Measurements from ENCODE around the gene KLHL17.

DNA sequence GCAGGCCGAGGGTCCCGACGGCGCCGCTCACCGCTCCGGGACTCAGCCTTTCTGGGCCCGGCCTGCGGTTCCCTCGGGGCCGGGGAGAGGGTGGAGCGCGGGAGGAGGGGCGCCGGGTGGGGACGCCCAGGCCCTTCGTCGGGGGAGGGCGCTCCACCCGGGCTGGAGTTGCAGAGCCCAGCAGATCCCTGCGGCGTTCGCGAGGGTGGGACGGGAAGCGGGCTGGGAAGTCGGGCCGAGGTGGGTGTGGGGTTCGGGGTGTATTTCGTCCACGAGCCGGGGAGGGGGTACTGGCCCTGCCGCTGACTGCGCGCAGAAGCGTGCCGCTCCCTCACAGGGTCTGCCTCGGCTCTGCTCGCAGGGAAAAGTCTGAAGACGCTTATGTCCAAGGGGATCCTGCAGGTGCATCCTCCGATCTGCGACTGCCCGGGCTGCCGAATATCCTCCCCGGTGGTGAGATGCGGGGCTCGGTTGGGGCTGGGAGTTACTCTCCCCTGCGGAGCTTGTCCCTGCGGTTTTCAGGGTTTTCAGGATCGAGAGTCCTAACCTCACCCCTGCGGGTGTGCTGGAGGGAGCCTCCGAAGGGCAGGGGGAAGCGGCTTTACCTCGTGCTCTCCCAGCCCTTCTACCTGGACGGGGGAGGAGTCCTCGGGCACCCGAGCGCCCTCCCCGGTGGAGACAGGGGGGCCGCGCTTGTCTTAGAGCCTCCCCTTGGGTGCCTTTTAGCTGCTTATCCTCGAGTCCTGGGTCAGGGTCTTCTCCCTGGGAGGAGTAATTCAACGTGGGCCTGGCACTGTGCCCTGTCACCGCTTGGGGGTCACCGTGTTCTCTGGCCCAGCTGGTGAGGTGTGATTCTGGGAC, 34.6 kb upstream of the KLHL17 start:
- TF ChIP-seq CREB1 (CRISPR knock-in tag; IDR thresholded peaks at IDR 0.05) (no peak), TCF7 (CRISPR knock-in tag; IDR thresholded peaks at IDR 0.05; ENCODE audit: low read depth) (no peak)
- TF ChIP-seq, protein P1, sequence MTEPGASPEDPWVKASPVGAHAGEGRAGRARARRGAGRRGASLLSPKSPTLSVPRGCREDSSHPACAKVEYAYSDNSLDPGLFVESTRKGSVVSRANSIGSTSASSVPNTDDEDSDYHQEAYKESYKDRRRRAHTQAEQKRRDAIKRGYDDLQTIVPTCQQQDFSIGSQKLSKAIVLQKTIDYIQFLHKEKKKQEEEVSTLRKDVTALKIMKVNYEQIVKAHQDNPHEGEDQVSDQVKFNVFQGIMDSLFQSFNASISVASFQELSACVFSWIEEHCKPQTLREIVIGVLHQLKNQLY (CRISPR knock-in tag; IDR thresholded peaks at IDR 0.05), result no peak
- TF ChIP-seq, protein P2, sequence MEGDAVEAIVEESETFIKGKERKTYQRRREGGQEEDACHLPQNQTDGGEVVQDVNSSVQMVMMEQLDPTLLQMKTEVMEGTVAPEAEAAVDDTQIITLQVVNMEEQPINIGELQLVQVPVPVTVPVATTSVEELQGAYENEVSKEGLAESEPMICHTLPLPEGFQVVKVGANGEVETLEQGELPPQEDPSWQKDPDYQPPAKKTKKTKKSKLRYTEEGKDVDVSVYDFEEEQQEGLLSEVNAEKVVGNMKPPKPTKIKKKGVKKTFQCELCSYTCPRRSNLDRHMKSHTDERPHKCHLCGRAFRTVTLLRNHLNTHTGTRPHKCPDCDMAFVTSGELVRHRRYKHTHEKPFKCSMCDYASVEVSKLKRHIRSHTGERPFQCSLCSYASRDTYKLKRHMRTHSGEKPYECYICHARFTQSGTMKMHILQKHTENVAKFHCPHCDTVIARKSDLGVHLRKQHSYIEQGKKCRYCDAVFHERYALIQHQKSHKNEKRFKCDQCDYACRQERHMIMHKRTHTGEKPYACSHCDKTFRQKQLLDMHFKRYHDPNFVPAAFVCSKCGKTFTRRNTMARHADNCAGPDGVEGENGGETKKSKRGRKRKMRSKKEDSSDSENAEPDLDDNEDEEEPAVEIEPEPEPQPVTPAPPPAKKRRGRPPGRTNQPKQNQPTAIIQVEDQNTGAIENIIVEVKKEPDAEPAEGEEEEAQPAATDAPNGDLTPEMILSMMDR (IDR thresholded peaks at IDR 0.05), result no peak
- TF ChIP-seq, protein P3, sequence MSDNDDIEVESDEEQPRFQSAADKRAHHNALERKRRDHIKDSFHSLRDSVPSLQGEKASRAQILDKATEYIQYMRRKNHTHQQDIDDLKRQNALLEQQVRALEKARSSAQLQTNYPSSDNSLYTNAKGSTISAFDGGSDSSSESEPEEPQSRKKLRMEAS (CRISPR knock-in tag; IDR thresholded peaks at IDR 0.05), result no peak
- TF ChIP-seq, protein P4, sequence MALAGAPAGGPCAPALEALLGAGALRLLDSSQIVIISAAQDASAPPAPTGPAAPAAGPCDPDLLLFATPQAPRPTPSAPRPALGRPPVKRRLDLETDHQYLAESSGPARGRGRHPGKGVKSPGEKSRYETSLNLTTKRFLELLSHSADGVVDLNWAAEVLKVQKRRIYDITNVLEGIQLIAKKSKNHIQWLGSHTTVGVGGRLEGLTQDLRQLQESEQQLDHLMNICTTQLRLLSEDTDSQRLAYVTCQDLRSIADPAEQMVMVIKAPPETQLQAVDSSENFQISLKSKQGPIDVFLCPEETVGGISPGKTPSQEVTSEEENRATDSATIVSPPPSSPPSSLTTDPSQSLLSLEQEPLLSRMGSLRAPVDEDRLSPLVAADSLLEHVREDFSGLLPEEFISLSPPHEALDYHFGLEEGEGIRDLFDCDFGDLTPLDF (CRISPR knock-in tag; IDR thresholded peaks at IDR 0.05), result no peak
- TF ChIP-seq, protein P5, sequence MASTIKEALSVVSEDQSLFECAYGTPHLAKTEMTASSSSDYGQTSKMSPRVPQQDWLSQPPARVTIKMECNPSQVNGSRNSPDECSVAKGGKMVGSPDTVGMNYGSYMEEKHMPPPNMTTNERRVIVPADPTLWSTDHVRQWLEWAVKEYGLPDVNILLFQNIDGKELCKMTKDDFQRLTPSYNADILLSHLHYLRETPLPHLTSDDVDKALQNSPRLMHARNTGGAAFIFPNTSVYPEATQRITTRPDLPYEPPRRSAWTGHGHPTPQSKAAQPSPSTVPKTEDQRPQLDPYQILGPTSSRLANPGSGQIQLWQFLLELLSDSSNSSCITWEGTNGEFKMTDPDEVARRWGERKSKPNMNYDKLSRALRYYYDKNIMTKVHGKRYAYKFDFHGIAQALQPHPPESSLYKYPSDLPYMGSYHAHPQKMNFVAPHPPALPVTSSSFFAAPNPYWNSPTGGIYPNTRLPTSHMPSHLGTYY (CRISPR knock-in tag; IDR thresholded peaks at IDR 0.05), result no peak
- TF ChIP-seq, protein P6, sequence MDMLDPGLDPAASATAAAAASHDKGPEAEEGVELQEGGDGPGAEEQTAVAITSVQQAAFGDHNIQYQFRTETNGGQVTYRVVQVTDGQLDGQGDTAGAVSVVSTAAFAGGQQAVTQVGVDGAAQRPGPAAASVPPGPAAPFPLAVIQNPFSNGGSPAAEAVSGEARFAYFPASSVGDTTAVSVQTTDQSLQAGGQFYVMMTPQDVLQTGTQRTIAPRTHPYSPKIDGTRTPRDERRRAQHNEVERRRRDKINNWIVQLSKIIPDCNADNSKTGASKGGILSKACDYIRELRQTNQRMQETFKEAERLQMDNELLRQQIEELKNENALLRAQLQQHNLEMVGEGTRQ (CRISPR knock-in tag; IDR thresholded peaks at IDR 0.05), result no peak
- TF ChIP-seq, protein P7, sequence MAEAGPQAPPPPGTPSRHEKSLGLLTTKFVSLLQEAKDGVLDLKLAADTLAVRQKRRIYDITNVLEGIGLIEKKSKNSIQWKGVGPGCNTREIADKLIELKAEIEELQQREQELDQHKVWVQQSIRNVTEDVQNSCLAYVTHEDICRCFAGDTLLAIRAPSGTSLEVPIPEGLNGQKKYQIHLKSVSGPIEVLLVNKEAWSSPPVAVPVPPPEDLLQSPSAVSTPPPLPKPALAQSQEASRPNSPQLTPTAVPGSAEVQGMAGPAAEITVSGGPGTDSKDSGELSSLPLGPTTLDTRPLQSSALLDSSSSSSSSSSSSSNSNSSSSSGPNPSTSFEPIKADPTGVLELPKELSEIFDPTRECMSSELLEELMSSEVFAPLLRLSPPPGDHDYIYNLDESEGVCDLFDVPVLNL (CRISPR knock-in tag; IDR thresholded peaks at IDR 0.05; ENCODE audit: borderline replicate concordance, low read depth), result no peak
